HG03469 (cell line): ENCODE results near the gene IL10.

Experiments used
- ATAC-seq: cut with Tn5 transposase; IDR thresholded peaks from one replicate; pipeline ENCODE4 v1.9.1; 2021; ENCODE audit warnings: mild to moderate bottlenecking, moderate library complexity, moderate number of reproducible peaks; ENCODE audit not compliant: unreplicated experiment

IL10 gene

DNA sequence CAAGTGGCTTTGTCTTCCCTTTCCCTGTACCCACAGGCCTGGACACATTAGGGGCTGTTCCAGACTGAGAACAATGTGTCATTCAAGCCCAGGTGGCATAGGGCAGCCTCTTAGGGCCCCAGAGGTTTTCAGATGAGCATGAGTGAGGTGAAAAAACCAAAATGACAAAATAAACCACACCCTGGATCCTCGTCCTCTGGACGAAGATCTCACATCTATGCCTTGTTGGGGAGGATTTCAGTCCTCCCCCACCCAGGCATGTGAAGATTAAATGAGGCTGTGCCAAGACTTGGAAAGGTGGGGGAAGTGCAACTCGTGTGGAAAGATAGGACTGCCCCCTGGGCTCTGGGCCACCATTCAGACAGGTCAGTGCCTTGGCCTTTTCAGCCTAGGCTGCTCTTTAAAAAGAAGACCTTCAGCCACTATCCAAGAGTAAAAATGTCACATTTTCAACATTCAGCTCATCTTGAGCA lies 34.5 kb downstream of the IL10 start:
- no peak for ATAC-seq

DNA sequence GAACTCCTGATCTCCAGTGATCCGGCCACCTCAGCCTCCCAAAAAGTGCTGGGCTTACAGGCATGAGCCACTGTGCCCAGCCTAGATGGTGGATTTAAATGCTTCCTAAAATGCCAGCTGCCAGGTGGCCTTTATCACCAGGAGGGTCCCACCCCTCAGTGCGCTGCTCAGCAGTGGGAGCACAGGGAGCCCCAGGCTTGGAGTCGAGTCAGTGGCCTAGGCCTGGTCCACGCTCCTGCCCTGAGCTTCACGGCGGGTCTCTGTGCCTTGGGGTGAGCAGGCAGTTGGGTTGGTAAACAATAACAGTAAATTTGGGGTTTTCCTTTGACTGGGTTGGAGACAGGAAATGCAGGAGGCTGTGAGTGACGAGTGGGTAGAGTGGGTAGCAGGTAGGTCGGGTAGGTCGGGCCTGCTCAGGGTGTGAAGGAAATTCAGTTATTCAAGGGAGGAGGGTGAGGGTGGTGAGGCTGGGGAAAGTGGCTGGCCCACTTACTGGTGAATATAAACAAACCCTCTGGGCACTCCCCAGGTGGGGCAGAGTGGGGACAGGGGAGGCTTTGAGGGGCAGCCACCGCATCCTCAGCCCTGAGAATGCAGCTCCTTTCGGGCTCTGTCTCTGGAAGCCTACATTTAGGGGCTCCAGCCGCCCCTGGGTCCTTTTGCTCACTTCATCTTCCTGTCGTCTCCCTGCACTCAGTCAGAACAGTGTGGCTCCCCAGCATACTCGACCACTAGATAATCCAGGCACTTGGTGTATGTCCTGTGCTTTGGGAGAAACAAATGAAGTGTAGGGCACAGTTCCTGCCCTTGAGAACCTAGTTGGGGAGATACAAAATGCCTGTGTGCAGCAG lies 35.2 kb downstream of the IL10 start:
- ATAC-seq: no peak

DNA sequence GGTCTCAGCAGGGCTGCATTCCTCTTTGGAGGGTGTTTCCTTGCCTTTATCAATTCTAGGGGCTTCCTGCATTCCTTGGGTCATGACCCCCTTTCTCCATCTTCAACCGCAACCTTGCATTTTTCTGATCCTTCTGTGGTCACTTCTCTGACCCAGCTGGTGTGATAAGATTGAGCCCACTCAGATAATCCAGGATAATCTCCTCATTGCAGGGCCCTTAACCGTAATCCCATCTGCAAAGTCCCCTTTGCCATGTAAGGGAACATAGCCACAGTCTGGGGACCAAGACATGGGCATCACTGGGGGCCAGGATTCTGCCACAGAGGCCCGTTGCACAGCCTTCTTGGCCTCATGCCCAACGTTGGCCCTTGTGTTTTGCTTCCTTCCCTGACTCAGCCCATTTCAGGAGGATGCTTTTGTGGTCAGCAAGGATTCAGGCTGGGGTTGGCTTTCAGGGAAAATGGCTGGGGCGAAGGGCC lies 36.7 kb downstream of the IL10 start:
- no peak for ATAC-seq

DNA sequence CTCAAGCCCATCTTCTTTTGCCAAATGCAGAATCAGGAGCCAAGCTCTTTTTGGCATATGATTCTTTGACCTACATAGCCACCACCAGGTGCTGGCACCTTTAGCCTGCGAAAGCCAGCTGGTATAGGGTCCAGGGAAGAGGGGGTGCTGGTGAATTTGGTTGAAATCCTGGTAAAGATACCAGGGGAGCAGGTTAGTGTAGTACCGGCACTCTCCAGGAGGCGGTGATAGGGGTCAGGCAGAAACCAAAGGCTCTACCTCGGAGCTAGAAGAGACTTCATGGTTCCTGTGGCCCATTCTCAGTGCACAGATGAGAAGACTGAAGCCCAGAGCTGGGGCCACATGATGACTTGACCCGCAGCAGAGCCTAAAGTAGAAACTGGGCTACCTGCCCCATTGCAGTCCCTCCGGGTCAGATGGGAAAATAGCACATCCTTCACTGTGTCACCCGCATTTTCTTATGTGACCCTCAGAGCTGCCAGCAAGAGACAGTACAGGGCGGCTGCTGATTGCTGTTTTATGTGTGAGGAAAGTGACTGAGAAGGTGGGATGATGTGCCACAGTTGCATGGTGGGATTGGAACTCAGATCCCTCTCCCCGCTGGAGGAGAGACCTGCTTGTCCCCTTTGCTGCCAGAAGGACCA lies 37.7 kb downstream of the IL10 start:
- ATAC-seq: no peak

DNA sequence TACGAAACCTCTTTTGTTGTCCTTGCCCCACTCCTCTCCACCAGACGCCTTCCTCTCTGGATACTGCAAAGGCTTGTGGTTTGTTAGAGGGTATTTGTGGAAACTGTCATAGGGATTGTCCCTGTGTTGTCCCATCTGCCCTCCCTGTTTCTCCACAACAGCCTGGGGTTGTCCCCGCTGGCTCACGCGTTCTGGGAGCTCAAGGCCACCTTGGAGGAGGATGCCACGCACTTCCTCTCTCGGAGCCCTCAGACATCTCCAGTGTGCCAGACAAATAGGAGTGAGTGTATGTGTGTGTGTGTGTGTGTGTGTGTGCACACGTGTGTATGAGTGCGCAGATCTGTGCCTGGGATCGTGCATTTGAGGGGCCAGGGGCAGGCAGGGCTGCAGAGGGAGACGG lies 39.3 kb downstream of the IL10 start:
- ATAC-seq: no peak

DNA sequence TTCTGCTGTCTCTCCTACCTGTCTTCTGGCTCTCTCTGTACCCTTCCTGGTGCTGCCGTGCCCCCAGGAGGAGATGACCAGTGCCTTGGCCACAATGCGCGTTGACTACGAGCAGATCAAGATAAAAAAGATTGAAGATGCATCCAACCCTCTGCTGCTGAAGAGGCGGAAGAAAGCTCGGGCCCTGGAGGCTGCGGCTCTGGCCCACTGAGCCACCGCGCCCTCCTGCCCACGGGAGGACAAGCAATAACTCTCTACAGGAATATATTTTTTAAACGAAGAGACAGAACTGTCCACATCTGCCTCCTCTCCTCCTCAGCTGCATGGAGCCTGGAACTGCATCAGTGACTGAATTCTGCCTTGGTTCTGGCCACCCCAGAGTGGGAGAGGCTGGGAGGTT lies 39.8 kb downstream of the IL10 start:
- ATAC-seq: no peak

DNA sequence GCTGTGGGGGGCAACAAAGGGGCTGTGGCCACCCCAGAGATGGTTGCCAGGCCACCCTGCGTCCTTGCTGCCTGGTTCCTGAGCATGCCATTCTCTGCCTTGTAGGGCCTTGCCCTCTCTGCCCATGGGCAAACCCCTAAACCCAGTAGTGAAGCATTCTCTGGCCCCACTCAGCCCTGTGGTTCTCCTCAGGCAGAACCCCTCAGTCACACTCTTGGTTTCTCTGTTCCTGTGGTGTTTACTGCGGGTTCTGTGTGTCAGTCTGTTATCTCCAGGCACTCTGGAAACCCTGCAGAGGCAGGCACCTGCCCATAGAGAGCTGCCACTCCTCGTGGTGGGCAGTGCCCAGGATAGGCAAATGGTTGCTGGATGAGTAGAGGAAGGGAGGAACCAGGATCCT lies 42.8 kb downstream of the IL10 start:
- no peak for ATAC-seq

DNA sequence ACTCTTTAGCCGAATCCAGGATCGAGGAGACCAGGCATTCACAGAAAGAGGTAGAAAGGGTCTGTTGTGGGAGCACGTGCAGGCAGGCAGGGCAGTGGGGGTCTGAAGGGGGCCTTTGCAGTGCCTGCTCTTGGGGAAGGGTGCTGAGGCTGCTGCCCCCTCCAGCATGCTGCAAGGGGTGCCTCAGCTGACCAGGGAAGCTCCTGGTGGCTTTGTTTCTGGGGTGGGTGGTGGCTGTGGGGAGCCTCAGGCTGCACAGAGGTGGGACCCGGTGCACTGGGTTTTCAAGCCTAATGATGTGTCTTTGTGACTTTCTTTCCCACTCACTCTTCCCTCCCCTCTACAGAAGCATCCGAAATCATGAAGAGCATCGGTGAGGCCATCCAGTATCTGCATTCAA lies 43.2 kb downstream of the IL10 start:
- ATAC-seq: no peak

DNA sequence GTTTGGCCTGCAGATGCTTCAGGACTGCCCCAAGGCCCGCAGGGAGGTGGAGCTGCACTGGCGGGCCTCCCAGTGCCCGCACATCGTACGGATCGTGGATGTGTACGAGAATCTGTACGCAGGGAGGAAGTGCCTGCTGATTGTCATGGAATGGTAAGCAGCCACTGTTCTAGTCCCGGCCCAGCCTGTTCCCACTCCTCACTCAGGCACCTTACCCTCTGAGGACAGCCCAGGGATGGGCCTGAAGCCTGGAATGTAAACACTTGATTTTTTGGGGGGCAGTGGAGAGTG lies 43.7 kb downstream of the IL10 start:
- ATAC-seq: no peak

DNA sequence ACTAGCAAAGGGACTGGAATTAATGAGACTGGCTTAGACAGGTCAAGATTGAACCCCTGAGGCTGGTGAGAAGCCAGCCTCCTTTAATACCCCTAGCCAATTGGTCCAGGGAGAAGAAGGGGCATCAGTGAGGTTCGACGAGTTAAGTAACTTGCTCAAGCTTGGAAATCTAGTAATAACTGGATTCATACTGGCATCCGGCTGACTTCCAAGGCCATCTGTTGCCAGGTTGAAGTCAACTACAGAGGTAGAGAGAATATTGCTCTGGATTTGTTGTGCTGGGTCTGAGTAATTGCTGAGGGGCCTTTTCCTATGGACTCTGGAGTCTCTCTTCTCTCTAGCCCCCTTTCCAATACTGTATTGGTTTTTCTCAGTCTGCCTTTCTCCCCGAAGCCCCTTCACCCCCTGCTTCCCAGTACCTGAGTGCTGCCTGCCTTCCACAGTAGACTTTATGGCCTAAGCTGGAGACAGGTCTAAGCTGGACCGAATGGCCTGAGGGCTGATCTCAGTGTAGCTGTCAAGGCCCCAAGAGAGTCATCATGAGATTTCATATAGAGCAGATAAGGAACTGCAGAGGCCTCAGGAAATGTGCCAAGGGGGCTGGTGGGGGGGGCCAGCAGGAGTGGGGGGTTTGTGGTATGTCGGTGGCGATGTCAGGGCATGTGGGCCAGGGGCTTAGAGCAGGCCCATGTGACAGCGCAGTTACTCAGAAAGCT lies 44.2 kb downstream of the IL10 start:
- no peak for ATAC-seq

DNA sequence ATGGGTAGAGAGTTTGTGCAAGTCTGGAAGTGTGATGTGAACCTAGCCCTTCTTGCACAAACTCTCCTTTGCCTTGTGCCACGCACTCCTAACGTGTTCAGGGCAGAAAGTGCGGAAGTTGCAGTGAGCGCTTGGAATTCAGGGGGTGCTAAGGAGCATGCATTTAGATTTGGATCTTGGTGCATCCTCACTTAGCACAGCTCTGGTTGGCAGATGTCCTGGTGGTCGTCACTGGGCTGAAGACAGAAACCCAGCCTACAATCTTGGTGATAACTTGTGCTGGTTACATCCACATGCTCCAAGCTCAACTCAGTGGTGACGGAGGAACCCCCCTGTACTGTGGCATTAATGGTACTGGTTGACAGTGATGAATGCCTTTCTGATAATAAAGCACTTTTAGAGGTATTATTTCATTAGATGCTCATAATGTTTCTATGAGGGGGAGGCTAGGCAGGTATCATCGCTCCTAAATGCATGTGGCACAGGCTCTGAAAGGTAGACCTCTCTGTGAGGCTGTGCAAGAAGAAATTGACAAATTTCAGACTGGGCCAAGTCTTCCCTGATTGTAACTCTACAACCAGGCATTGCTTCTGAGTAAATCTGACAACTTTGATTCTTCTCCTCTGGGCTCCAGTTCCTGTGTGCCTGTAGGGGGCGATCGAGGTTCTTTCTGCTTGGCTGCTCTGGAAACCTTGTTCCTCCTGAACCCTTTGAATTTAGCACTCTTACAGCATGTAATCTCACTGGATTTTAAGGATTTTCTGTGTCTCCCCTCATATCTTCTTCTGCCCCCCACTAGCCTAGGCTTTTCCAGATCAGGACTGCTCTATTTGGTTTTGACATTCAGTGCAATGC lies 47.0 kb downstream of the IL10 start:
- ATAC-seq: no peak

DNA sequence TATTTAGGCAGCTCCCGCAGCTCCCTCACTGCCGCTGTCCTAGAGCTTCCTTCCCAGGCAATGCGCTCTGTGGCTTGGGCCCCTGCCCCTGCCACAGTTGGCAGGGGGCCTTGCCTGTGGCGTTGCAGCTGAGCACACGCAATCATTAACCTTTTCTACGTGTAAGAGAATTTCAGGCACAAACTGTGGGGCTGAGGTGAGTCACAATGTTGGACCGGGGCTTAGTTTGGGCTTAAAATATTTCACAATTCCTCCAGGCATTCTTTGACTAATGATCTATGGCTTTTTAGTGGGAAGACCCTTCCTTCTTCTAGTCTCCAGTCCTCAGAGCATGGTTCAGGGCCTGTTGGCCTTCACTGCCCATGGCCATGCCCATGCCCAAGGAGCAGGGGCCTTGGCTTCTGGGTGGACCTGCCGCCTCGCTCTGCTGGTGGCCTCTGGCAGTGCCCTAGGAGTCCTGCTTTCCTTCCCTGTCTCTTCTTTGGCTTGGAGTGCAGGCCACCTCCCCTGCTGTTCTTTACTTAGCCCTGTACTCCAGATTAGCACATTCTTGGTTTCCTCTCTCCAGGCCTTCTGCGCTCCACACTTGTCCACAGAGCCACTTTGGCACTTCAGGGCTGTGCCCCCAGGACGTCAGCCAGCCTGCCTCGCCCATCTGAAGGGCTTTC lies 48.4 kb downstream of the IL10 start:
- ATAC-seq: no peak

DNA sequence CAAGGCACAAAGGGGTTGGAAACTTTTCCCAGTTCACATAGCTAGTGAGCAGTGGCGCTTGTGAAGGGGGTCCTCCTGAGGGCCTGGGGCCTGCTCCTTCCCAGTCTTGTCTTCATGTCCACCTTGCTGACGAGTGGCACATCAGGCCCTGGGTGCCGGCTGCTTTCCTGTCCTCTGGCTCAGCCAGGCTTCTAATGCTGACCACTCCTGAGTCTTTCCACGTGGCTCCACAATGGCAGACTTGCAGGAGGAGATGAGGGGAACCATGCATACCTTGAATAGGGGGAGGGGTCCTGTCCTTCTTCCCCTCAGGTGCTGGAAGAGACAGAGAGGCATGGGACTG lies 48.9 kb downstream of the IL10 start:
- ATAC-seq: no peak

DNA sequence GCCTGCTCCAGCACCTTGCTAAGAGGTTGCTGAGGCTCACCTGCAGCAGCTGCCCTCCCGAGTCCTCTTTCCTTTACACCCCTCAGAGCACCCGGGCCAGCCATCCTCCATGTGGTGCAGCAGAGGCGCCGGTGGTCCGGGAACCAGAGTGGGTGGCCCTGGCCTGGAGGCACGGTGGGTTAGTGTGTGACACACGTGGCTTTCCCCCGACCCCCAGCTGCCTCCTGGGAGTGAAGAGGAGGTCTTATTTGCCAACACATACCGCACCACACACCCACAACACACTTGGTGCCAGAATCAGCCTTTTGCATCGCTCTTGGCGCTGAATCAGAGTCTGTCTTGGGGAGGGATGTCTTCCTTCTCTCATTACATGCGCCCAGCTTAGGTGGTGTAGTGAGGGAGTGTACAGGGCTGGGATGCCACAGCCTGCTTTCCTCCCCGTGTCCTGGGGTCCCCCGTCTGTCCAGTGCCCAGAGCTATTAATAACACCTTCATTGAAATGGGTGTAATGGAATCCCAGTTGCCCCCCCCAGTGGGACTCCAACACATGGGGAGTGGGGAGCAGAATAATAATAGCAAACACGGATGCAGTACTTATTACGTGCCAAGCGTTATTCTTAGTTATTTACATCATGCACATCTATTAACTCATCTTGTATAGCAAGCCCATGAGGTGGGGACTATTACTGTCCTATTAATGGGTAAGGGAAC lies 49.4 kb downstream of the IL10 start:
- no peak for ATAC-seq

DNA sequence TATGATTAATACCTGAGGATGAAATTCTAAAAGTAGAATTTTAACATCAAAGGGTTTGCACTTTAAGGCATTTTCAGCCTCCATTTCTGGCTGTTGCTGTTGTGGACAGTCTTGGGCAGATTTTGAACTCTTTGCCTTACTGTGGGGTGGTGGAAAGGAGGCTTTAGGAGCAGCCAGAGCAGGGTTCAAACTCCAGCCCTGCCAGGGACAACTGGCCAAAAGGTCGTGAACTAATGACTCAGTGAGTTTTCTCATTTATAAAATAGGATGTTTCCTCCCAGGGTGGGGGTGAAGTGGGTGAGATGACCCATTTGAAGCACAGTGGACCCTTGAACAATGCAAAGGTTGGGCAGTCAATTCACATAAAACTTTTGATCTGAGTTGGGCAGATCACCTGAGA lies 50.8 kb downstream of the IL10 start:
- no peak for ATAC-seq

DNA sequence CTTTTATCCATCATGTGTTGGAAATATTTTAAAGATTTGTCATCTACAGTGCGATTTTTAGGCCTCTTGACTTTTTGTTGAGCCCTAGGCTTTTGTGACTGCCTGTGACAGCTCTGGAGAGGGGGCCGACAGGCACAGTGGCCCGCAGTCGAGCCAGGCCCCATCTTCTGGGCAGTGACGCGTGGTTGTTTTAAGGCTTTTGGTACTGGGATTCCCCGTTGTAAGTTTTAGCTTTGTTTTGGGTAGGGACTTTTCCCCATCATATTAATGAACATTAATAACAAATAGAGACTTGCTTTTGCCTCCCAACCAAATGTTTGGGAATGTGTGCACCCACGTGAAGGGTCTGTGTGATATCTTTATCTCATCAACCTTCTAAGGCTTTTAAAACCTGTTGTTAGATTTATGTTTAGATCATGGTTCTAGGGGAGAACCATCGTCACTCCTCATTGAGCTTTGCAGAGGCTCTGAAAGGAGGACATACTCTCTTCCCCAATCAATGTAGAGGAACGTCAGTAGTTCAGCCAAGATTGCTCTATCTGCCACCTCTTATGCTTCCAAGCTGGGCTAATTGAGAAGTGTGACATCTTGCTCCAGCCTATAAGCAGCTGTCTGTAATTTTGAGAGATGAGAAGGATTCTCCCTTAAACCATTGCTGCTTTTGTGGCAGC lies 53.0 kb downstream of the IL10 start:
- ATAC-seq: no peak

DNA sequence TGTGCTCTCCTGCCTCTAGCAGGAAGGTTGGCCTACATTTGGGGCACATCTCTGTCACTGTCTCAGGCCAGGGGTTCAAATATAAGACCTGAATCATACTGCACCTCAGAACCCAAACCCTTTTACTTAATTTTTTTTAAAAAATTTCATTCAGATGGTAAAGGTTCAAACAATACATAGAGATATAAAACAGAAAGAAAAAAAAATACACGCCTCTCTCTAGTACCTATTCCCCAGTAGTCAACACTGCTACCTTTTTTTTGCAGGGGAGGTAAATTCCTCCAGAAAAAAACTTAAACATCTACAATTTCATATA lies 54.7 kb downstream of the IL10 start:
- no peak for ATAC-seq
